DLD1 (cell line): Measurements from ENCODE around the gene CATSPERE.
"Not testable (repeated sequence)": the region's sequence is repeated elsewhere in the genome, so short reads cannot be mapped to it uniquely, and the experiment has no call there.

Experiments
- in situ Hi-C: cut with HindIII; loops from 2 replicates; pipeline ENCODE4 v1.10.0; 2017; ENCODE audit warnings: low sequenced_read_pairs

The CATSPERE gene

GRCh38 chr1:244536316-244536715 is 75.2 kb downstream of the CATSPERE start:
- in situ Hi-C loops: no loop called here

DNA sequence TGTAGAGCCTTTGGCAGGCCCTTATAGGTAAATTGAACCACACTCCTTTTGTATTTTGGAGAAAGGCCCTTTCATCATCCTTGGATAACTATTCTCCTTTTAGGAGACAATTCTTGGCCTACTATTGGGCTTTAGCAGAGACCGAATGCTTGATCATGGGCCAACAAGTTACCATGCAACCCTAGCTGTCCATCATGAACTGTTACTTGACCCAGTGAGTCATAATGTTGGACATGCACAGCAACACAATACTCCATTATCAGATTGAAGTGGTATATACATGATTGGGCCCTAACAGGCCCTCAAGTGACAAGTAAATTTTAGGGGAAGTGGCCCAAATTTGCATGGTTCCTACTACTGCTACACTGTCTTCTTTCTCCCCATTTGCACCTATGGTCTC is 84.4 kb downstream of the CATSPERE start:
- in situ Hi-C loops: no loop called here

DNA sequence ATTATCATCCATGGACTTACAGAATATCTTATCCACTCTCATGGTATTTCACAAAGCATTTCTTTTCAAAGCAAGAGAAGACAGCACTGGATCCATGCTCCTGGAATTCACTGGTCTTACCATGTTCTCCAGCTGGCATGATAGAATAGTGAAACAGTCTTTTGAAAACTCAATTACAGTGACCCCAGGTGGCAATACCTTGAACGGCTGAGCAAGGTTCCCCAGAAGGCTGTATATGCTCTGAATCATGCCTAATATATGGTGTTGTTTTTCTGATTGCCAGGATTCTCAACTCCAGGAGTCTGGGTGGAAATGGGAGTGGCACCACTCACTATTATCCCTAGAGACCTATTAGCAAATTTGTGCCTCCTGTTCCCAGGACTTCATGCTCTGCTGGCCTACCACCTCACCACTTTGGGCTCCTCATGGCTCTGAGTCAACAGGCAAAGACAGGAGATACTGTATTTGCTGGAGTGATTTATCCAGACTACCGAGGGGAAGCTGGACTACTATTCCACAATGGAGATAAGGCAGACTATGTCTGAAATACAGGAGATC is 87.6 kb downstream of the CATSPERE start:
- in situ Hi-C loops: no loop called here

GRCh38 chr1:244552336-244552735 is 91.3 kb downstream of the CATSPERE start:
- in situ Hi-C loops: no loop called here

GRCh38 chr1:244556263-244556662 is 95.2 kb downstream of the CATSPERE start:
- in situ Hi-C loops: no loop called here

DNA sequence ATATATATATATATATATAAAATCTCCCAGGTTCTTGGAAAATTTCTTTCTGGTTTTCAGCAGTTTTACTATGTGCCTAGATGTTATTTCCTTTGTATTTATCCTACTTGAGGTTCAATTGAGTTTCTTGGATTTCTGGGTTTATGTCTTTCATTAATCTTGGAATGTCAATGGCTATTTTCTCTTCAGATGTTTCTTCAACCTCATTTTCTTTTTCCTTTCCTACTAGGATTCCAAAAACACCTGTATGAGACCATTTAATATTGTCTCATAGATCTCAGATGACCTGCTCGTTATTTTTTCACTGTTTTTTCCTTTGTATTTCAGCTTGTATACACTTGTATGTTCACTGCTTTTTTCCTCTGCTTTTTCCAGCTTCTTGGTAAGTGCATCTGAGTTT is 96.5 kb downstream of the CATSPERE start:
- in situ Hi-C loops: no loop called here

- in situ Hi-C loops: no loop called here
Observed at GRCh38 chr1:244559561-244559960, 98.5 kb downstream of the CATSPERE start.

- in situ Hi-C loops: not testable (repeated sequence)
Observed at GRCh38 chr1:244562877-244563276, 101.8 kb downstream of the CATSPERE start.

DNA sequence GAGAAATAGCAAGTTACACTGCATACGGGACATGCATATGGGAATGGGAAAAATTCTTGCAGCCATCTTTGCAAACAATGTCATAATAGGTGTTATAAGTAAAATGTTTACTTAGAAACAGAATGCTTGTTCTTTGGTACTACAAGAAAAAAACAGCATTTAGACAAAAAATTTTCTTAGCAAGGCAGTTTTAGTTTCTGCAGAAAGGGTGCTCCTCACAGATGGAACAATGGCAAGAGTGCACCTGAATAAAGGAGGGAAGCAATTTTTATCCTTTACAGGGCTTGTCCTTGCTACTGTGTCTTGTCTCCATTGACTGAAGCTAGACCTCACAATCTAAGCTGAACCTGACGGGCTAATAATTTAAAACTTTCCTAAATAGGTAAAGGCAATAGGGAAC is 112.7 kb downstream of the CATSPERE start:
- in situ Hi-C loops: no loop called here

DNA sequence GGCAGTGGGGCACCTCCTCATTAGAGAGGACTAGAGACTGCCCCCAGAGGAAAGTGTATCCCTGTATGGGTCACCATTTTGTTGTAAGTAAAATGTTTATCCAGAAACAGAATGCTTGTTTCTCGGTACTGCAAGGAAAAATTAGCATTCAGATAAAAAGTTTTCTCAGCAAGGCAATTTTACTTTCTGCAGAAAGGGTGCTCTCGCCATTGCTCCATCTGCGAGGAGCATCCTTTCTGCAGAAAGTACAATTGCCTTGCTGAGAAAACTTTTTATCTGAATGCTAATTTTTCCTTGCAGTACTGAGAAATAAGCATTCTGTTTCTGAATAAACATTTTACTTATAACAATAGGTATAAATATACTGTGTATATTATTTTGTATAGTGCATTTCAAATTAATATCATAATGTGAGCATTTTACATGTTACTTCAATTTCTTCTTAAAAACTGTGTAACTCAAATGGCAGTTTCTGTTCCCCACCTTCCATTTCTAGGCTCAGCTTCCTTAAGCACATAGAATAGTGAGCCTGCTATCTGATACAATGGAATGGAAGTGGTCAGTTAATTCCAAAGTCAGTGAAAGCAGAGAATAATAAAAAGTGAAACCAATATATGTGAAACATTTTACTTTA is 115.3 kb downstream of the CATSPERE start:
- in situ Hi-C loops: no loop called here

- in situ Hi-C loops: not testable (repeated sequence)
Observed at GRCh38 chr1:244578205-244578604, 117.1 kb downstream of the CATSPERE start.

DNA sequence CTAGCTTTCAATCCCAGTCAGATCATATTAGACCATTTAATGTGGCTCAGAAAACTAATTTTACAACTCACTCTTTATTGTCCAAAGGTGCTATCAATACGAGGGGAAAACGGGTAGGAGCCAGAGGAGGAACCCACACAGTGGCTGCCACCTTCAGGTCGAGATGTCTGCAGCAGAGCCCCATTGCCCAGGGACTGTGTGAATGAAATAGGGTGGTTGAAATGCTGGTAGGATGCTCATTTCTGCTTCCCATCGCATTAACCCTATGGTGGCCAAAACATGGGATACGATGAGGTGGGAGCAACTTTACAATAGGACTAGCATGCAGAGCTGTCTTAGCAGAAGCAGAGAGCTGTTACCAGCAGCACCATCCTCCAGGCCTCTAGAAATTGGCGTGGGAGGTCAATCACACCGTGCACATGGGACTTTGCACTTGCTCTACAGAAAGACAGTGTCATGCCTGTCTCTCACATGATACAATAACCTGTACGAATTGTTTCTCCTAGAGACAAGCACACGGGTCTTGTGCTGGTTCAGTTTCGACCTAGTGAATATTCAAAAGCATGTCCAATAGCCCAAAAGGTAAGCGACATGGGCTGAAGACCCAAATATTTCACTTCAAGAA is 122.4 kb downstream of the CATSPERE start:
- in situ Hi-C loops: no loop called here

DNA sequence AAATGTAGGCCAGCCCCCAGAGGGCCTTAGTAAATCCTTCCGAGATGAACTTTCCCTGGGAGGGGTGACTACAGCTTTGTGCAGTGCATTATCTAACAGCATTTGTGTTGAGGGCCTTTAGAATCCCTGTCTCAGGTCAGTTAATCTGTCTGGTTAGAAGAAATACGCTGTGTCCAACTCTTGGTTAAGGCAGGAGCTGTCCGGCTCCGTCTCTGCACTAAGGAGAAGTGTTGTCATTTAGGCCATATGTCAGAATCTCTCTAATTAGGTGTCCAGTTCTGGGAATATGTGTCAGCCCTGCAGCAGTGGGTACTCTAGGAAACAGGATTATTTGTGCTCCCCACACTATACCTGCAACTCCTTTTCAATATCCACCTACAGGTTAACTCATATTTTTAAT is 124.8 kb downstream of the CATSPERE start:
- in situ Hi-C loops: no loop called here

DNA sequence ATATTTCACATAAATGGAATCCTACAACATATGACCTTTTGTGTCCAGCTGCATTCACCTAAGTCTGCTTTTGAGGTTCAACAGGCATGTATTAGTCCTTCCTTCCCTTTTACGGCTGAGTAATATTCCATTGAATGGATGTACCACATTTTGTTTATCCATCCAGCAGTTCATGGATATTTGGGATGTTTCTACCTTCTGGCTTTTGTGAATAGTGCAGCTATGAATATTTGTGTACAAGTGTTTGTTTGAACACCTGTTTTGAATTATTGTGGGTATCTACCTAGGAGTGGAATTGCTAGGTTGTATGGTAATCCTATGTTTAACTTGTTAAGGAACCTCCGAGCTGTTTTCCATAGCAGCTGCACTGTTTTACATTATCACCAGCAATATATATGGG is 129.6 kb downstream of the CATSPERE start:
- in situ Hi-C loops: no loop called here

DNA sequence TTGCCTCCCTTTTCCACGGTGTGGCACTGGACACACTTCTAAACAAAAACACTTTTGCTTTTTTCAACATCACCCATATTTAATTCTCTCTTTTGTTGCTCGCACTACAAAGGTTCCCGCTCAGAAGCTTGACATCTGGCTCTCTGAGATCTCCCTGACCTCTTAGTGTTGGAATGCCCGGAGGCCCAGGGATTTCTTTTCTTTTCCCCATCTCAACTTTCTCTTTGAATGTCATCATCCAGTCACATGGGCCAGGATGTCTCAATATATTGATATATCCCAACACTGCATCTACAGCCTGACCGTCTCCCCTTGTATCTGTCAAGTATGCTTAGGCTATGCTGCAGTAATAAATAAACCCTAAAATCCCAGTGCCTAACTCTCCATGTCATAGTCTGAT is 137.5 kb downstream of the CATSPERE start:
- in situ Hi-C loops: no loop called here

- in situ Hi-C loops: loop anchor here (25.0 kb wide), 1 partner anchor 137 kb away; a partner anchor contains a TSS
Observed at GRCh38 chr1:244599937-244600350, 138.9 kb downstream of the CATSPERE start.

DNA sequence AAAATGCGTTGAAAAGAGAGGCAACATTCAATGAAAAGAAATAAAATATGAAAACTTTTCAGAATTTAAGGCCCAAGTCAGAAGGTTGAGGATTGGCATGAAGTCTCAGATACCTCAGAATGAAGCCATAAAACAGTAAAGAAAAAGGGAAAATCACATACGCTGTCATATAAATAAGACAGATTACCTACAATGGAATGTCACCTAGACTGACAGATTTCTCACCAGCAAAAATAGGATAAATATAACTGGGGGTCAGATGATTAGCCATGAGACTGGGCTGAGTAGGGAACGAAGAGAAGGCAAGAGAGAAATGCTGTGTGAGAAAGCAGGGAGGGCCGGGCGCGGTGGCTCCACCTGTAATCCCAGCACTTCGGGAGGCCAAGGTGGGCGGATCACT is 140.3 kb downstream of the CATSPERE start:
- in situ Hi-C loops: loop anchor here (25.0 kb wide), 1 partner anchor 136 kb away; a partner anchor contains a TSS

DNA sequence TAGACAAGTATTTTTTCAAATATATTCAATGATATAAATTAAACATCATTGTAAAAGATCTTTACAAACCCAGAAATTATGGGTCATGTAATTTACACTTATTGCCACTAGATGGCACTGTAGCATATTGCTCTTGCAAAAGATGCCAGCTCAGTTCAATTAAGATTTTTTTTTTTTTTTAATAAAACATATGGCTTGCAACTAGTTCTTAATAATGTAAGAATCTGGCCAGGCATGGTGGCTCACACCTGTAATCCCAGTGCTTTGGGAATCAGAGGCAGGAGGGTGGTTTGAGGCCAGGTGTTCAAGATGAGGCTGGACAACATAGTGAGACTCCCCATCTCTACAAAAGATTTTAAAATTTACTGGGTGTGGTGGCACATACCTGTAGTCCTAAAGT is 142.4 kb downstream of the CATSPERE start:
- in situ Hi-C loops: loop anchor here (25.0 kb wide), 1 partner anchor 134 kb away; a partner anchor contains a TSS

DNA sequence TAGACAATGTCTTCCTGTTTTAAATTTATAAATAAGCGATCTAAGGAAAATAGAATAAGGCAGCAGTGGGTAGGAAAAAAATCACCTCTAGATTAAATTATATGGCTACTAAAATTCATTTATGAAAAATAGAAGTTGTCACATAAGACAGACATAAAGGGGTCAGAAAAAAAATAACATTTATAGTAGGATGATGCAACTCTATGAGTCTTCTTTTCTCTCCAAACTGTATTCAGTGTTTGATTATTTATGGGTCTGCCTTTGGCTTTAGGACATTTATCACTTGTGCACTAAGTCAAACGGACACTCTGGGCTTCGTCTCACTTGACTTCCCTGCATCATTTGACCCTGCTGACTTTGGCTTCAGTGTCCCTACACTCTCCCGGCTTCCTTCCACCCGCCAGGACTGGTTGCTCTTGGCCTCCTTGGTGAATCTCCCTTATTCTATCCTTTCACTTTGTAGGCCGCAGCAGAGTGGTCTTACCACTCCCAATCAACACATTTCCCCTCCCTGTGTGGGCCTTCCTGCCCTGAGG is 144.8 kb downstream of the CATSPERE start:
- in situ Hi-C loops: loop anchor here (25.0 kb wide), 1 partner anchor 131 kb away; a partner anchor contains a TSS

DNA sequence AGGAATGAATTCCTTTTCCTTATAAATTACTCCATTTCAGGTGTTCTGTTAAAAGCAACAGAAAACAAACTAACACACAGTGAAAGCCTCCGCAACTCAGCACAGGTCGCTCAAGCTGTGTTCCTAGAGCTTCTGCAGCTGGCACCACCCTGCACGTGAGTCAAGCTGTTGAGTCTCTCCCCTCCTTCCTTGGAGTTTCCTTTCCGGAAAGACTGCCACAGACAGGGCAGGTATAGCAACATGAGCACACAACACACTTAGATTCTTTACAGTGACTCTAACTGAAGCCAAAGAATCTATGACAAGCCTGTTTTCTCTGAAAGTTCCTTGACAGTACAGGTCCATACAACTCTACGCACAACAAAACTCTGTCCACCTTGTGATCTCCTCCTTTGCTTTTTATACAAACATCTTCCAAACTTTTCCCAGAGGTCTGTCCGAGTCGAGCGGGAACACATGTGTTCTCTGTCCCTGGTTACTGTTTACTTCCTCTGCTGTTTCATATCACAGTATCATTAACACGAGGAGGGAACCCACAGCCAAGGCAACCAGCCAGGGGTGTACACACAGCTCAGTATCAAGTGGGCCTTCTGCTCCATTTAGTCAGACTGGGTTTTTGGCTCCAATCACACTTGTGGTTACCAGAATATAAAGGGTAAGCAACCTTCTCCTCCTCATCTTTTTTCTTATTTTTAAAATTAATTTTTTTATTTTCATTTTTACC is 153.2 kb downstream of the CATSPERE start:
- in situ Hi-C loops: loop anchor here (25.0 kb wide), 1 partner anchor 123 kb away; a partner anchor contains a TSS

- in situ Hi-C loops: loop anchor here (25.0 kb wide), 1 partner anchor 122 kb away; a partner anchor contains a TSS
Observed at GRCh38 chr1:244614879-244615278, 153.8 kb downstream of the CATSPERE start.
